HEK293T (cell line): ENCODE results near the gene GRAMD2A.

ENCODE experiments used
- CTCF ChIA-PET: fragments of 350-600 bp; formaldehyde crosslinking; extraction: SDS; loops from one replicate; lab custom pipeline; 2021; ENCODE audit warnings: antibody characterized with exemption, inconsistent platforms; lab: Yijun Ruan, JAX
- POLR2A ChIA-PET: fragments of 350-600 bp; formaldehyde crosslinking; extraction: SDS; loops from one replicate; lab custom pipeline; 2020; ENCODE audit warnings: antibody characterized with exemption, inconsistent platforms; lab: Yijun Ruan, JAX
- DNase-seq: peaks from one replicate; pipeline ENCODE4 v3.0.0; 2012; ENCODE audit warnings: mixed read lengths; ENCODE audit errors: extremely low spot score
- ARNT ChIP-seq: fragments of 450-650 bp; IDR thresholded peaks from 2 replicates; pipeline ENCODE4 v1.6.1; 2017; ENCODE audit warnings: mild to moderate bottlenecking
- BHLHE40 ChIP-seq: fragments of 450-650 bp; IDR thresholded peaks from 2 replicates; pipeline ENCODE4 v1.6.1; 2016; ENCODE audit warnings: mild to moderate bottlenecking, moderate library complexity, borderline replicate concordance
- CTBP1 ChIP-seq: fragments of 450-650 bp; IDR thresholded peaks from 2 replicates; pipeline ENCODE4 v1.6.1; 2016; ENCODE audit warnings: borderline replicate concordance
- ELF4 ChIP-seq: fragments of 450-650 bp; IDR thresholded peaks from 2 replicates; pipeline ENCODE4 v1.6.1; 2017; ENCODE audit warnings: antibody characterized with exemption
- FOXA1 ChIP-seq: fragments of 450-650 bp; IDR thresholded peaks from 2 replicates; pipeline ENCODE4 v1.6.1; 2016; ENCODE audit warnings: mild to moderate bottlenecking
- FOXK2 ChIP-seq: fragments of 450-650 bp; IDR thresholded peaks from 2 replicates; pipeline ENCODE4 v1.6.1; 2016; ENCODE audit warnings: mild to moderate bottlenecking
- FOXM1 ChIP-seq: fragments of 450-650 bp; IDR thresholded peaks from 2 replicates; pipeline ENCODE4 v1.6.1; 2017; ENCODE audit warnings: mild to moderate bottlenecking, borderline replicate concordance
- HDGF ChIP-seq: fragments of 450-650 bp; IDR thresholded peaks from 2 replicates; pipeline ENCODE4 v1.6.1; 2017; ENCODE audit warnings: antibody characterized with exemption, borderline replicate concordance
- L3MBTL2 ChIP-seq: fragments of 450-650 bp; conservative IDR thresholded peaks from 2 replicates; pipeline ENCODE4 v1.6.1; 2016; ENCODE audit warnings: mild to moderate bottlenecking
- LEF1 ChIP-seq: fragments of 450-650 bp; IDR thresholded peaks from 2 replicates; pipeline ENCODE4 v1.6.1; 2017; ENCODE audit warnings: mild to moderate bottlenecking, borderline replicate concordance
- NFRKB ChIP-seq: fragments of 450-650 bp; IDR thresholded peaks from 2 replicates; pipeline ENCODE4 v1.6.1; 2016; ENCODE audit warnings: mild to moderate bottlenecking, moderate library complexity
- PKNOX1 ChIP-seq: fragments of 450-650 bp; IDR thresholded peaks from 2 replicates; pipeline ENCODE4 v1.6.1; 2016
- SP1 ChIP-seq: fragments of 450-650 bp; IDR thresholded peaks from 2 replicates; pipeline ENCODE4 v1.6.1; 2017
- SUZ12 ChIP-seq: fragments of 450-650 bp; IDR thresholded peaks from 2 replicates; pipeline ENCODE4 v1.6.1; 2016; ENCODE audit warnings: mild to moderate bottlenecking
- TARDBP ChIP-seq: fragments of 450-650 bp; IDR thresholded peaks from 2 replicates; pipeline ENCODE4 v1.6.1; 2016
- ZNF384 ChIP-seq: fragments of 450-650 bp; IDR thresholded peaks from 2 replicates; pipeline ENCODE4 v1.6.1; 2016

The GRAMD2A gene

GRCh38 chr15:72168131-72168807 lies 29.3 kb downstream of the GRAMD2A start:
- TF ChIP-seq HDGF: no peak
- TF ChIP-seq FOXK2: no peak
- no peak for TF ChIP-seq CTBP1
- no peak for TF ChIP-seq ZNF384
- TF ChIP-seq SP1: no peak
- no peak for TF ChIP-seq SUZ12
- no peak for TF ChIP-seq TARDBP
- no peak for TF ChIP-seq NFRKB
- no peak for TF ChIP-seq PKNOX1
- no peak for TF ChIP-seq ELF4
- no peak for TF ChIP-seq BHLHE40
- no peak for TF ChIP-seq LEF1
- TF ChIP-seq ARNT: no peak
- no peak for TF ChIP-seq FOXM1
- no peak for TF ChIP-seq L3MBTL2
- TF ChIP-seq FOXA1: no peak
- CTCF ChIA-PET: interaction anchor here (1.0 kb wide), 1 partner anchor 58 kb away, joined by 3 read pairs; no protein-coding TSS in a partner anchor
- POLR2A ChIA-PET: no interaction called here
- DNase-seq: no peak

- no peak for TF ChIP-seq FOXM1
- no peak for TF ChIP-seq BHLHE40
- no peak for TF ChIP-seq ELF4
- TF ChIP-seq PKNOX1: no peak
- TF ChIP-seq SUZ12: no peak
- TF ChIP-seq L3MBTL2: no peak
- TF ChIP-seq SP1: no peak
- no peak for TF ChIP-seq CTBP1
- ChIA-PET CTCF (interaction anchor here (1.0 kb wide), 1 partner anchor 59 kb away, joined by 3 read pairs; no protein-coding TSS in a partner anchor), POLR2A (no interaction called here)
Observed at GRCh38 chr15:72167445-72167844, 30.1 kb downstream of the GRAMD2A start.

GRCh38 chr15:72166716-72167417 lies 30.7 kb downstream of the GRAMD2A start:
- ChIA-PET CTCF (interaction anchor here (0.5 kb wide), 1 partner anchor 10 kb away, joined by 4 read pairs; no protein-coding TSS in a partner anchor), POLR2A (no interaction called here)
- no peak for DNase-seq
- TF ChIP-seq FOXK2: no peak
- TF ChIP-seq ELF4: no peak
- TF ChIP-seq SP1: no peak
- TF ChIP-seq L3MBTL2: no peak
- no peak for TF ChIP-seq LEF1
- TF ChIP-seq FOXA1: no peak
- no peak for TF ChIP-seq BHLHE40
- TF ChIP-seq CTBP1: no peak
- TF ChIP-seq NFRKB: no peak

More at GRCh38 chr15:72167445-72167844, 30.1 kb downstream of the GRAMD2A start:
- DNase-seq: no peak

- POLR2A ChIA-PET: no interaction called here
- DNase-seq: no peak
- TF ChIP-seq LEF1 (no peak), FOXK2 (no peak), HDGF (no peak), CTBP1 (no peak), FOXM1 (no peak), PKNOX1 (no peak), NFRKB (no peak), BHLHE40 (no peak)
- CTCF ChIA-PET: no interaction called here
Observed at GRCh38 chr15:72163719-72164118, 33.9 kb downstream of the GRAMD2A start.

- CTCF ChIA-PET: interaction anchor here (0.9 kb wide), 1 partner anchor 9 kb away, joined by 3 read pairs; no protein-coding TSS in a partner anchor
Observed at GRCh38 chr15:72162569-72162968, 35.0 kb downstream of the GRAMD2A start.

GRCh38 chr15:72161361-72162132 lies 36.0 kb downstream of the GRAMD2A start:
- no peak for DNase-seq
- TF ChIP-seq LEF1 (no peak), FOXA1 (no peak), PKNOX1 (no peak), SUZ12 (no peak), NFRKB (no peak), FOXK2 (no peak), TARDBP (no peak), FOXM1 (no peak), ZNF384 (no peak), CTBP1 (no peak), ELF4 (no peak), BHLHE40 (no peak), HDGF (no peak)
- ChIA-PET POLR2A (no interaction called here), CTCF (no interaction called here)

More at GRCh38 chr15:72162569-72162968, 35.0 kb downstream of the GRAMD2A start:
- POLR2A ChIA-PET: no interaction called here
- no peak for TF ChIP-seq LEF1
- no peak for TF ChIP-seq SP1
- no peak for TF ChIP-seq TARDBP
- no peak for DNase-seq
